ENCODE data around the gene ITGB2.

Gene ITGB2

GRCh38 chr21:44924606-44925377, 4.1 kb upstream of the ITGB2 start:
- Histone ChIP-seq H3K9me3 (replicated peaks in 1 of 2; ENCODE audit: control insufficient read depth in 2 of 2, insufficient read depth in 1 of 2, low read depth in 1 of 2, low read length in 2 of 2) (peaks cover 3 to 12% of the 10 kb centered on the region in 2 donors), H4K8ac (ENCODE audit: low read depth, low read length) (no peak overlapping the region), H3K4me2 (ENCODE audit: insufficient read depth, low read length, poor library complexity, severe bottlenecking) (no peak overlapping the region), H2BK5ac (ENCODE audit: low read length) (no peak overlapping the region), H2AFZ (ENCODE audit: low read length) (no peak overlapping the region), H3K79me1 (ENCODE audit: low read depth, low read length) (no peaks in the 10 kb centered on the region), H3K4me3 (ENCODE audit: low read length in 2 of 2) (no peak overlapping the region), H2BK15ac (ENCODE audit: low read length) (no peak overlapping the region), H3K4ac (ENCODE audit: low read length) (no peak overlapping the region), H3K27ac (replicated peaks; ENCODE audit: low read length) (no peak overlapping the region), H3K9ac (ENCODE audit: low read depth, low read length, poor library complexity) (no peak overlapping the region), H3K14ac (ENCODE audit: low read length) (no peak overlapping the region), H3K18ac (ENCODE audit: low read length) (no peak overlapping the region), H3K4me1 (ENCODE audit: control insufficient read depth in 2 of 2, insufficient read depth in 1 of 2, low read depth in 1 of 2, low read length in 2 of 2) (peaks cover 16 to 17% of the 10 kb centered on the region in 2 donors), H4K91ac (ENCODE audit: low read depth, low read length, poor library complexity) (no peak overlapping the region), H3K27me3 (ENCODE audit: control insufficient read depth in 3 of 3, insufficient read depth in 3 of 3, low read depth in 1 of 3, low read length in 3 of 3) (peaks cover 30 to 88% (median 56%) of the 10 kb centered on the region in 3 experiments), H2BK120ac (ENCODE audit: low read depth, low read length) (no peak overlapping the region), H2BK12ac (ENCODE audit: low read length) (no peak overlapping the region), H3K36me3 (replicated peaks in 1 of 2; ENCODE audit: control insufficient read depth in 2 of 2, insufficient read depth in 2 of 2, low read length in 2 of 2) (no peaks in the 10 kb centered on the region), H2AK5ac (ENCODE audit: low read depth, low read length) (no peak overlapping the region), H3K23ac (ENCODE audit: low read depth, low read length, poor library complexity) (no peak overlapping the region)
- no CpG with 5 or more reads among the region's 10 CpGs for WGBS, 2 donors (ENCODE audit: extremely low coverage in 2 of 2, insufficient read length in 2 of 2, insufficient replicate concordance in 1 of 2)
- DNase-seq (ENCODE audit: low spot score): no peak

- no peak overlapping the region for H4K91ac ChIP-seq (ENCODE audit: low read depth, low read length, poor library complexity)
- no peak overlapping the region for H2BK120ac ChIP-seq (ENCODE audit: low read depth, low read length)
- H3K4me2 ChIP-seq (ENCODE audit: insufficient read depth, low read length, poor library complexity, severe bottlenecking): no peak overlapping the region
- H3K4me1 ChIP-seq (ENCODE audit: control insufficient read depth in 2 of 2, insufficient read depth in 1 of 2, low read depth in 1 of 2, low read length in 2 of 2): peaks cover 16 to 17% of the 10 kb centered on the region in 2 donors
- H2BK5ac ChIP-seq (ENCODE audit: low read length): no peak overlapping the region
- peaks cover 3 to 8% of the 10 kb centered on the region in 2 donors for H3K9me3 ChIP-seq (replicated peaks in 1 of 2; ENCODE audit: control insufficient read depth in 2 of 2, insufficient read depth in 1 of 2, low read depth in 1 of 2, low read length in 2 of 2)
- H2BK15ac ChIP-seq (ENCODE audit: low read length): no peak overlapping the region
- no peak overlapping the region for H2BK12ac ChIP-seq (ENCODE audit: low read length)
- H3K36me3 ChIP-seq (replicated peaks in 1 of 2; ENCODE audit: control insufficient read depth in 2 of 2, insufficient read depth in 2 of 2, low read length in 2 of 2): no peaks in the 10 kb centered on the region
- no peak overlapping the region for H3K27ac ChIP-seq (replicated peaks; ENCODE audit: low read length)
- no peak overlapping the region for H3K4ac ChIP-seq (ENCODE audit: low read length)
- H4K8ac ChIP-seq (ENCODE audit: low read depth, low read length): no peak overlapping the region
- H3K9ac ChIP-seq (ENCODE audit: low read depth, low read length, poor library complexity): no peak overlapping the region
- peaks cover 29 to 89% (median 56%) of the 10 kb centered on the region in 3 experiments for H3K27me3 ChIP-seq (ENCODE audit: control insufficient read depth in 3 of 3, insufficient read depth in 3 of 3, low read depth in 1 of 3, low read length in 3 of 3)
- H3K4me3 ChIP-seq (ENCODE audit: low read length in 2 of 2): no peak overlapping the region
- H3K18ac ChIP-seq (ENCODE audit: low read length): no peak overlapping the region
- no peak for DNase-seq (ENCODE audit: low spot score)
- no peak overlapping the region for H3K23ac ChIP-seq (ENCODE audit: low read depth, low read length, poor library complexity)
- H2AK5ac ChIP-seq (ENCODE audit: low read depth, low read length): no peak overlapping the region
- WGBS, 2 donors (ENCODE audit: extremely low coverage in 2 of 2, insufficient read length in 2 of 2, insufficient replicate concordance in 1 of 2): 100% methylated on average over 3 of the region's 10 CpGs; no CpG with 5 or more reads in 1 of the 2 donors
- H3K14ac ChIP-seq (ENCODE audit: low read length): no peak overlapping the region
- H2AFZ ChIP-seq (ENCODE audit: low read length): no peak overlapping the region
- no peaks in the 10 kb centered on the region for H3K79me1 ChIP-seq (ENCODE audit: low read depth, low read length)
Measured at GRCh38 chr21:44923480-44924084, 2.9 kb upstream of the ITGB2 start.

GRCh38 chr21:44921928-44922327, 1.2 kb upstream of the ITGB2 start:
- peaks cover 29 to 88% (median 63%) of the 10 kb centered on the region in 3 experiments for H3K27me3 ChIP-seq (ENCODE audit: control insufficient read depth in 3 of 3, insufficient read depth in 3 of 3, low read depth in 1 of 3, low read length in 3 of 3)
- H3K9ac ChIP-seq (ENCODE audit: low read depth, low read length, poor library complexity): no peak overlapping the region
- no peak overlapping the region for H3K27ac ChIP-seq (replicated peaks; ENCODE audit: low read length)
- no peak overlapping the region for H3K18ac ChIP-seq (ENCODE audit: low read length)
- WGBS, 2 donors (ENCODE audit: extremely low coverage in 2 of 2, insufficient read length in 2 of 2, insufficient replicate concordance in 1 of 2): no CpG with 5 or more reads among the region's 5 CpGs
- no peak overlapping the region for H4K91ac ChIP-seq (ENCODE audit: low read depth, low read length, poor library complexity)
- H3K9me3 ChIP-seq (replicated peaks in 1 of 2; ENCODE audit: control insufficient read depth in 2 of 2, insufficient read depth in 1 of 2, low read depth in 1 of 2, low read length in 2 of 2): peaks cover 3 to 7% of the 10 kb centered on the region in 2 donors
- no peak overlapping the region for H4K8ac ChIP-seq (ENCODE audit: low read depth, low read length)
- no peak overlapping the region for H3K4me2 ChIP-seq (ENCODE audit: insufficient read depth, low read length, poor library complexity, severe bottlenecking)
- H3K79me1 ChIP-seq (ENCODE audit: low read depth, low read length): no peaks in the 10 kb centered on the region
- H3K4me1 ChIP-seq (ENCODE audit: control insufficient read depth in 2 of 2, insufficient read depth in 1 of 2, low read depth in 1 of 2, low read length in 2 of 2): peaks cover 3% of the 10 kb centered on the region in 2 donors
- no peak overlapping the region for H2BK12ac ChIP-seq (ENCODE audit: low read length)
- no peak overlapping the region for H3K14ac ChIP-seq (ENCODE audit: low read length)
- H2AFZ ChIP-seq (ENCODE audit: low read length): no peak overlapping the region
- no peak overlapping the region for H3K23ac ChIP-seq (ENCODE audit: low read depth, low read length, poor library complexity)
- H2BK120ac ChIP-seq (ENCODE audit: low read depth, low read length): no peak overlapping the region
- no peak overlapping the region for H2AK5ac ChIP-seq (ENCODE audit: low read depth, low read length)
- H3K4me3 ChIP-seq (ENCODE audit: low read length in 2 of 2): no peak overlapping the region
- no peak overlapping the region for H3K4ac ChIP-seq (ENCODE audit: low read length)
- no peak for DNase-seq (ENCODE audit: low spot score)
- no peaks in the 10 kb centered on the region for H3K36me3 ChIP-seq (replicated peaks in 1 of 2; ENCODE audit: control insufficient read depth in 2 of 2, insufficient read depth in 2 of 2, low read length in 2 of 2)
- H2BK15ac ChIP-seq (ENCODE audit: low read length): no peak overlapping the region
- H2BK5ac ChIP-seq (ENCODE audit: low read length): no peak overlapping the region
